Measurements from ENCODE around the gene RAB38.

The RAB38 gene

GRCh38 chr11:88194990-88195389 lies 19.7 kb upstream of the RAB38 start:
- TF ChIP-seq, protein P1, sequence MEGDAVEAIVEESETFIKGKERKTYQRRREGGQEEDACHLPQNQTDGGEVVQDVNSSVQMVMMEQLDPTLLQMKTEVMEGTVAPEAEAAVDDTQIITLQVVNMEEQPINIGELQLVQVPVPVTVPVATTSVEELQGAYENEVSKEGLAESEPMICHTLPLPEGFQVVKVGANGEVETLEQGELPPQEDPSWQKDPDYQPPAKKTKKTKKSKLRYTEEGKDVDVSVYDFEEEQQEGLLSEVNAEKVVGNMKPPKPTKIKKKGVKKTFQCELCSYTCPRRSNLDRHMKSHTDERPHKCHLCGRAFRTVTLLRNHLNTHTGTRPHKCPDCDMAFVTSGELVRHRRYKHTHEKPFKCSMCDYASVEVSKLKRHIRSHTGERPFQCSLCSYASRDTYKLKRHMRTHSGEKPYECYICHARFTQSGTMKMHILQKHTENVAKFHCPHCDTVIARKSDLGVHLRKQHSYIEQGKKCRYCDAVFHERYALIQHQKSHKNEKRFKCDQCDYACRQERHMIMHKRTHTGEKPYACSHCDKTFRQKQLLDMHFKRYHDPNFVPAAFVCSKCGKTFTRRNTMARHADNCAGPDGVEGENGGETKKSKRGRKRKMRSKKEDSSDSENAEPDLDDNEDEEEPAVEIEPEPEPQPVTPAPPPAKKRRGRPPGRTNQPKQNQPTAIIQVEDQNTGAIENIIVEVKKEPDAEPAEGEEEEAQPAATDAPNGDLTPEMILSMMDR (IDR thresholded peaks at IDR 0.05; ENCODE audit: poor library complexity, severe bottlenecking): no peak
- H3K27ac ChIP-seq (ENCODE audit: poor library complexity, severe bottlenecking): no peak overlapping the region
- H3K4me1 ChIP-seq (ENCODE audit: insufficient read depth, poor library complexity, severe bottlenecking): no peaks in the 10 kb centered on the region
- no peak overlapping the region for H3K4me3 ChIP-seq (ENCODE audit: severe bottlenecking)
- no peak for DNase-seq (ENCODE audit: low spot score)
- no peaks in the 10 kb centered on the region for H3K9me3 ChIP-seq (ENCODE audit: severe bottlenecking)
- no peaks in the 10 kb centered on the region for H3K36me3 ChIP-seq (ENCODE audit: low read depth)
- no peak for ATAC-seq (ENCODE audit: low read depth)
- no peaks in the 10 kb centered on the region for H3K27me3 ChIP-seq (ENCODE audit: insufficient read depth, poor library complexity, severe bottlenecking)

DNA sequence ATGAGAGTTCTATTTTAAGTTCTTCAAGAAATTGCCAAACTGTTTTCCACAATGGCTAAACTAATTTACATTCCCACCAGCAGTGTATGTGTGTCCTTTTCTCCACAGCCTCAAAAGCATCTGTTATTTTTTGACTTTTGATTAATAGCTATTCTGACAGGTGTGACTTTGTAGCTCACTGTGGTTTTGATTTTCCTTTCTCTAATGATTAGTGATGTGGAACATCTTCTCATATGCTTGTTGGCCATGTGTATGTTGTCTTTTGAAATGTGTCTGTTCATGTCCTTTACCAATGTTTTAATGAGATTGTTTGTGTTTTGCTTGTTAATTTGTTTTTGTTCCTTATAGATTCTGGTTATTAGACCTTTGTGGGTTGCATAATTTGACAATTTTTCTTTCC lies 18.0 kb upstream of the RAB38 start:
- ATAC-seq (ENCODE audit: low read depth) (no peak), DNase-seq (ENCODE audit: low spot score) (no peak)
- TF ChIP-seq, protein P1 (IDR thresholded peaks at IDR 0.05; ENCODE audit: poor library complexity, severe bottlenecking): no peak
- H3K27ac ChIP-seq (ENCODE audit: poor library complexity, severe bottlenecking): no peak overlapping the region
- H3K9me3 ChIP-seq (ENCODE audit: severe bottlenecking): no peaks in the 10 kb centered on the region
- no peaks in the 10 kb centered on the region for H3K27me3 ChIP-seq (ENCODE audit: insufficient read depth, poor library complexity, severe bottlenecking)
- H3K4me3 ChIP-seq (ENCODE audit: severe bottlenecking): no peak overlapping the region
- no peaks in the 10 kb centered on the region for H3K36me3 ChIP-seq (ENCODE audit: low read depth)
- no peaks in the 10 kb centered on the region for H3K4me1 ChIP-seq (ENCODE audit: insufficient read depth, poor library complexity, severe bottlenecking)

GRCh38 chr11:88188932-88189253 lies 13.7 kb upstream of the RAB38 start:
- no peaks in the 10 kb centered on the region for H3K9me3 ChIP-seq (ENCODE audit: severe bottlenecking)
- TF ChIP-seq, protein P1 (IDR thresholded peaks at IDR 0.05; ENCODE audit: poor library complexity, severe bottlenecking): no peak
- H3K27ac ChIP-seq (ENCODE audit: poor library complexity, severe bottlenecking): no peak overlapping the region
- no peaks in the 10 kb centered on the region for H3K4me1 ChIP-seq (ENCODE audit: insufficient read depth, poor library complexity, severe bottlenecking)
- H3K4me3 ChIP-seq (ENCODE audit: severe bottlenecking): no peak overlapping the region
- H3K36me3 ChIP-seq (ENCODE audit: low read depth): no peaks in the 10 kb centered on the region
- DNase-seq (ENCODE audit: low spot score) (no peak), ATAC-seq (ENCODE audit: low read depth) (no peak)
- H3K27me3 ChIP-seq (ENCODE audit: insufficient read depth, poor library complexity, severe bottlenecking): no peaks in the 10 kb centered on the region

- ATAC-seq (ENCODE audit: low read depth) (no peak), DNase-seq (ENCODE audit: low spot score) (no peak)
- H3K4me1 ChIP-seq (ENCODE audit: insufficient read depth, poor library complexity, severe bottlenecking): no peaks in the 10 kb centered on the region
- TF ChIP-seq, protein P1 (IDR thresholded peaks at IDR 0.05; ENCODE audit: poor library complexity, severe bottlenecking): no peak
- H3K9me3 ChIP-seq (ENCODE audit: severe bottlenecking): no peaks in the 10 kb centered on the region
- H3K27me3 ChIP-seq (ENCODE audit: insufficient read depth, poor library complexity, severe bottlenecking): no peaks in the 10 kb centered on the region
- no peak overlapping the region for H3K27ac ChIP-seq (ENCODE audit: poor library complexity, severe bottlenecking)
- H3K36me3 ChIP-seq (ENCODE audit: low read depth): no peaks in the 10 kb centered on the region
- H3K4me3 ChIP-seq (ENCODE audit: severe bottlenecking): no peak overlapping the region
Measured at GRCh38 chr11:88188251-88188931, 13.1 kb upstream of the RAB38 start.

DNA sequence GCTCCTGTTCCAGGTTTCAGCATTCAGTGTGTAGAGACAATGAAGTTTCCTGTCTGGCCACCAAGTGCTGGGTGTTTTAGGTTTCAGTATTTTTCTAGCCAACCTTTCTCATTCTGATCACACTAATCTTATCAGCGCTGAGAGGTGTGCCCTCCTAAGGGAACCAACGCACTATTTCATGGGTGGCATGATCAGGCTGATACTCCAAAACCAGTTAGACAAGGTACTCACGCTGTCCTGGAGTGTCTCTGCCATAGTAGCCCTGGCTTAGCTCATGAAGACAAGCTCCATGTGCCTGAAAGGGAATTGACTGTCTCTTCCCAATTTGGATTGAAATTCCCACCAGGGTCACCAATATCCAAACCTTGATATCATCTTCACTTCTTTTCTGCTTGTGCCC lies 8.0 kb upstream of the RAB38 start:
- H3K4me3 ChIP-seq (ENCODE audit: severe bottlenecking): no peak overlapping the region
- H3K27me3 ChIP-seq (ENCODE audit: insufficient read depth, poor library complexity, severe bottlenecking): no peaks in the 10 kb centered on the region
- H3K36me3 ChIP-seq (ENCODE audit: low read depth): no peaks in the 10 kb centered on the region
- no peak overlapping the region for H3K27ac ChIP-seq (ENCODE audit: poor library complexity, severe bottlenecking)
- TF ChIP-seq, protein P1 (IDR thresholded peaks at IDR 0.05; ENCODE audit: poor library complexity, severe bottlenecking): no peak
- no peaks in the 10 kb centered on the region for H3K9me3 ChIP-seq (ENCODE audit: severe bottlenecking)
- DNase-seq (ENCODE audit: low spot score) (no peak), ATAC-seq (ENCODE audit: low read depth) (no peak)
- peaks cover 42% of the 10 kb centered on the region for H3K4me1 ChIP-seq (ENCODE audit: insufficient read depth, poor library complexity, severe bottlenecking)

All from RWPE2 (cell line).